GM21526 (cell line): ENCODE results near the gene NLRP11.
"Not testable (repeated sequence)": the region's sequence is repeated elsewhere in the genome, so short reads cannot be mapped to it uniquely, and the experiment has no call there.

ENCODE experiments used
- ATAC-seq: cut with Tn5 transposase; IDR thresholded peaks from one replicate; pipeline ENCODE4 v1.9.1; 2021; ENCODE audit warnings: moderate library complexity; ENCODE audit not compliant: unreplicated experiment, low FRiP score

Gene NLRP11

GRCh38 chr19:55781112-55781511 lies 50.7 kb downstream of the NLRP11 start:
- no peak for ATAC-seq

GRCh38 chr19:55778331-55778730 lies 53.5 kb downstream of the NLRP11 start:
- no peak for ATAC-seq

DNA sequence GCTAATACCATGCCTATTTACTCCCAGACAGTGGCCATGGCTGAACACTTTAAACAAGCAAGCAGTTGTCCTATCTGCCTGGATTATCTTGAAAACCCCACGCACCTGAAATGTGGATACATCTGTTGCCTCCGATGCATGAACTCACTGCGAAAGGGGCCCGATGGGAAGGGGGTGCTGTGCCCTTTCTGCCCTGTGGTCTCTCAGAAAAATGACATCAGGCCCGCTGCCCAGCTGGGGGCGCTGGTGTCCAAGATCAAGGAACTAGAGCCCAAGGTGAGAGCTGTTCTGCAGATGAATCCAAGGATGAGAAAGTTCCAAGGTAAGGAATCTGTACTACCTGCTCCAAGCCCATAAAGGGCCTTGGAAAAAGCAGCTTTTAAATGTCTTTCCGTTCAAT lies 54.3 kb downstream of the NLRP11 start:
- ATAC-seq, result no peak

- not testable (repeated sequence) for ATAC-seq
Measured at GRCh38 chr19:55769632-55770031, 62.2 kb downstream of the NLRP11 start.

DNA sequence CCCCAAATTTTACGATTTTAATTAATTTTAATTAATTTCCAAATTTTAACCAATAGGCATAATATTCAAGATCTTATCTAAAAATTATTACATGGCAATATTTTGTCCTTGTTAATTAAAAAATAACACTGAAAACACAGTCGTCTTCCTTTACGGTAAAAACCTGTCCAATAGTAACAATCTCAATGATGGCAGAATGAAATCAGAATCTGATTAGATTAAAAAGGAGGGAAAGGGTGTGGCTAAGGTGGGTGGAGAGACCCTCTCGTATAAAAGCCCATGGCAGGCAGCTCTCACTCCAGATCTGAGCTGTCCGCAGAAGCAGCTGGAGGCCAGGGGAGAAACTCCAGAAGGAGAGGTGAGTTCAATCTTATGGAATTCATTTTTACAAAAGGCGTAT lies 63.0 kb downstream of the NLRP11 start, which contains the start of gene RFPL4AL1:
TSS of gene RFPL4AL1 (plus strand) at position 301 of the 400 bp plus-strand sequence. CDS start 2,687 bp downstream, outside the sequence.
- ATAC-seq, result not testable (repeated sequence)

DNA sequence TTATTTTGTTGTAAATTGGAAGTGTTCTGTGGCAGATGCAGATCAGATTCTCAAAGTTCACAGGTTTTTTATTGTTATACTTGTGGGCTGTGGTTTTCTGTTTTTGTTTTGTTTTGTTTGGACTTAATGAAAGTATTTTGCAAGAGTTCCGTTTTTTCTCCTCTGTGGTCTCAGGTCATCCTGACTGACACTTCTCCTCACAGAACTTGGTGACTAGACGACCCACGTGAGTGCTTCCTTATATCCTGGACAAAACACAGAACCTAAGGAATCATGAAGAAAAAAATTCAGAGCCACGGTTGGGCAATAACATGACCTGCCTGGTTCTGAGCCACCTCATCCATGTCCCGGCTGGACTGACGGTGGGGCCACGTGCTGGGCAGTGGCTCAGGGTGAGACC lies 65.3 kb downstream of the NLRP11 start:
- ATAC-seq, result no peak

- ATAC-seq, result not testable (repeated sequence)
Measured at GRCh38 chr19:55758797-55759196, 73.0 kb downstream of the NLRP11 start, which contains the start of gene RFPL4A. Gene RFPL4A, plus strand, starts transcription at chr19:55759097. Its CDS starts 2,704 bp downstream, at chr19:55761801.

- ATAC-seq, result not testable (repeated sequence)
Measured at GRCh38 chr19:55756808-55757207, 75.0 kb downstream of the NLRP11 start.

- ATAC-seq, result no peak
Measured at GRCh38 chr19:55753401-55753800, 78.4 kb downstream of the NLRP11 start.

DNA sequence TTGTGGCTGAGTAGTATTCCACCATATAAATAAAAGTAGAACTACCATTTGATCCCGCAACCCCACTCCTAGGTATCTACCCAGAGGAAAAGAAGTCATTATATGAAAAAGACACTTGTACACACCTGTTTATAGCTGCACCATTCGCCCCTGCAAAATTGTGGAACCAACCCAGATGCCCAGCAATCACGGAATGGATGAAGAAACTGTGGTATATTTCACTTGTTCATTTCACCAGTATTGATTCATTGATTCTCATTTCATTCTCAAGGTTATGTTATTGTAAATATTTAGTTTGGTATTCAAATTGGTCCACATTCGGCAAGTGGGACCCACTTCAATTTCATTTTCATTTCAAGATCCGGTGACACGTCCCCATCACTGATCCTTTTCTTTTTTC lies 81.1 kb downstream of the NLRP11 start:
- no peak for ATAC-seq

GRCh38 chr19:55738302-55738701 lies 93.5 kb downstream of the NLRP11 start, which contains the start of gene NLRP9:
Gene NLRP9, minus strand, starts transcription at chr19:55738402. Its CDS starts 28 bp downstream, at chr19:55738374.
- no peak for ATAC-seq
